OCI-LY7 (cell line): ENCODE measurements around the gene MYF5.

Source experiments
- EZH2phosphoT487 ChIP-seq: fragments of 200-600 bp; sonication (generic); IDR thresholded peaks from 2 replicates; pipeline ENCODE4 v1.6.1; 2018; ENCODE audit warnings: low read depth, borderline replicate concordance, mild to moderate bottlenecking, mixed run types, antibody characterized with exemption, low read length, moderate library complexity, mixed read lengths
- TF ChIP-seq, protein P1 (sequence below): fragments of 200-600 bp; sonication (generic); conservative IDR thresholded peaks from 2 replicates; pipeline ENCODE4 v1.5.1; 2014; ENCODE audit warnings: mild to moderate bottlenecking, antibody characterized with exemption, low read length, moderate library complexity, mixed read lengths

DNA sequence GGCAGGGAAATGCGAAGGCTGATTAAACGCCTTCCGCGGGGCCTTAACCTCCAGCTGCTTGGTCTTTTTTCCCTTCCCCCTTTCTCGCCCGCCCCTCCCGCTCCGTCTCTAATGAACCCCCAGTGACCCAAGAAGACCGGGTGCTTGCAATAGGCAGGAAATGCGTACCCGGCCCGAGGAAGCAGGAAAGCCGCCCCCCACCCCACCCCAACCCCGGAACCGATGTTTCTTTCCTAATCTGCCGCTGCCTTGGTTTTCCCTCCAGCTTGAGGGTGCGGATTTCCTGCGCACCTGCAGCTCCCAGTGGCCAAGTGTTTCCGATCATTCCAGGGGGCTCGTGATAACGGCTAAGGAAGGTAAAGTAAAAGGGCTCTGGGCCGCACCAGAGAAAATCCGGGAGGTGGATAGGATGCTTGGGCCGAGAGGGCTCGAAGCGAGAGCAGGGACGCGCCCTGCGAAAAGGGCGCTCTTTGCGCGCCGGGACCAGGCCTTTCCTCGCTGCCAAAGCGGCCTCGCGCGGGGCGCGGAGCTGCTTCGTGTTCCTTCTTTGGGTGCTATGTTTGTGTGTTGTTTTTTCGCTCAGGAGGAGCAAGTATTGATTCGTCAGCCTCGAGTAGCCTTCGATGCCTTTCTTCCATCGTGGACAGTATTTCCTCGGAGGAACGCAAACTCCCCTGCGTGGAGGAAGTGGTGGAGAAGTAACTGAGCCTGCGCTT, 8.3 kb upstream of the MYF5 start:
- TF ChIP-seq EZH2phosphoT487: no peak
- TF ChIP-seq, protein P1, sequence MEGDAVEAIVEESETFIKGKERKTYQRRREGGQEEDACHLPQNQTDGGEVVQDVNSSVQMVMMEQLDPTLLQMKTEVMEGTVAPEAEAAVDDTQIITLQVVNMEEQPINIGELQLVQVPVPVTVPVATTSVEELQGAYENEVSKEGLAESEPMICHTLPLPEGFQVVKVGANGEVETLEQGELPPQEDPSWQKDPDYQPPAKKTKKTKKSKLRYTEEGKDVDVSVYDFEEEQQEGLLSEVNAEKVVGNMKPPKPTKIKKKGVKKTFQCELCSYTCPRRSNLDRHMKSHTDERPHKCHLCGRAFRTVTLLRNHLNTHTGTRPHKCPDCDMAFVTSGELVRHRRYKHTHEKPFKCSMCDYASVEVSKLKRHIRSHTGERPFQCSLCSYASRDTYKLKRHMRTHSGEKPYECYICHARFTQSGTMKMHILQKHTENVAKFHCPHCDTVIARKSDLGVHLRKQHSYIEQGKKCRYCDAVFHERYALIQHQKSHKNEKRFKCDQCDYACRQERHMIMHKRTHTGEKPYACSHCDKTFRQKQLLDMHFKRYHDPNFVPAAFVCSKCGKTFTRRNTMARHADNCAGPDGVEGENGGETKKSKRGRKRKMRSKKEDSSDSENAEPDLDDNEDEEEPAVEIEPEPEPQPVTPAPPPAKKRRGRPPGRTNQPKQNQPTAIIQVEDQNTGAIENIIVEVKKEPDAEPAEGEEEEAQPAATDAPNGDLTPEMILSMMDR: no peak
